Stimulated activated CD4-positive, alpha-beta T cell treated with anti-CD3 and anti-CD28 coated beads, Interleukin-1b, Interleukin-23, amount 100 ng/mL, for 4 hours (primary cell): ENCODE results near the gene TEX14.
"Not testable (repeated sequence)": the region's sequence is repeated elsewhere in the genome, so short reads cannot be mapped to it uniquely, and the experiment has no call there.

Source experiments
- DNase-seq, 2 donors: peaks; one replicate each; pipeline ENCODE4 v3.0.0-alpha.2; 2020; ENCODE audit warnings: low read depth in 2 of 2

Gene TEX14

GRCh38 chr17:58658804-58659713 is 32.8 kb downstream of the TEX14 start:
- DNase-seq, result peak; percentile 36 to 67

- DNase-seq, result not testable (repeated sequence)
Observed at GRCh38 chr17:58657962-58658803, 33.7 kb downstream of the TEX14 start.

- no peak for DNase-seq
Observed at GRCh38 chr17:58648236-58648635, 43.6 kb downstream of the TEX14 start.

GRCh38 chr17:58643147-58643546 is 48.7 kb downstream of the TEX14 start:
- no peak for DNase-seq

GRCh38 chr17:58641887-58642311 is 49.9 kb downstream of the TEX14 start:
- DNase-seq, result no peak

GRCh38 chr17:58640202-58640601 is 51.6 kb downstream of the TEX14 start:
- DNase-seq, result no peak

GRCh38 chr17:58639681-58640080 is 52.2 kb downstream of the TEX14 start:
- no peak for DNase-seq

- no peak for DNase-seq
Observed at GRCh38 chr17:58637011-58637570, 54.8 kb downstream of the TEX14 start.

- DNase-seq, result no peak
Observed at GRCh38 chr17:58632324-58633314, 59.2 kb downstream of the TEX14 start.

GRCh38 chr17:58631523-58632323 is 60.1 kb downstream of the TEX14 start:
- peak; percentile 84 to 90 for DNase-seq

GRCh38 chr17:58630883-58631522 is 60.8 kb downstream of the TEX14 start:
- peak in 1 of 2 donors; percentile 1 for DNase-seq

- no peak for DNase-seq
Observed at GRCh38 chr17:58626905-58627304, 64.9 kb downstream of the TEX14 start.

GRCh38 chr17:58624751-58625150 is 67.1 kb downstream of the TEX14 start:
- DNase-seq, result no peak

- DNase-seq, result no peak
Observed at GRCh38 chr17:58621174-58621573, 70.7 kb downstream of the TEX14 start.

GRCh38 chr17:58618336-58618735 is 73.5 kb downstream of the TEX14 start:
- DNase-seq, result no peak

GRCh38 chr17:58617563-58617962 is 74.3 kb downstream of the TEX14 start:
- DNase-seq, result no peak

- DNase-seq, result no peak
Observed at GRCh38 chr17:58615768-58616659, 75.8 kb downstream of the TEX14 start.

- no peak for DNase-seq
Observed at GRCh38 chr17:58614859-58615459, 76.9 kb downstream of the TEX14 start.
